Cardiac fibroblast (primary cell): ENCODE data around the gene THAP10.
"Not testable (repeated sequence)": the region's sequence is repeated elsewhere in the genome, so short reads cannot be mapped to it uniquely, and the experiment has no call there.

Source experiments
- DNase-seq, 2 donors: peaks; one replicate each; pipeline versions ENCODE4 v3.0.0 to v3.0.0-alpha.2; 2010; ENCODE audit warnings: low read depth in 2 of 2
- H3K4me3 ChIP-seq, 2 donors: replicated peaks in 1 of 2; 1 replicate in 1 of 2; 2 replicates in 1 of 2; pipeline ENCODE4 v1.5.1; 2011; ENCODE audit warnings: low read depth in 2 of 2, low read length in 2 of 2, mild to moderate bottlenecking in 2 of 2, moderate library complexity in 1 of 2
- TF ChIP-seq, protein P1 (sequence below): IDR thresholded peaks from one replicate; pipeline ENCODE4 v1.5.1; 2011; ENCODE audit warnings: low read depth, mild to moderate bottlenecking, low read length, inconsistent platforms

Gene THAP10

DNA sequence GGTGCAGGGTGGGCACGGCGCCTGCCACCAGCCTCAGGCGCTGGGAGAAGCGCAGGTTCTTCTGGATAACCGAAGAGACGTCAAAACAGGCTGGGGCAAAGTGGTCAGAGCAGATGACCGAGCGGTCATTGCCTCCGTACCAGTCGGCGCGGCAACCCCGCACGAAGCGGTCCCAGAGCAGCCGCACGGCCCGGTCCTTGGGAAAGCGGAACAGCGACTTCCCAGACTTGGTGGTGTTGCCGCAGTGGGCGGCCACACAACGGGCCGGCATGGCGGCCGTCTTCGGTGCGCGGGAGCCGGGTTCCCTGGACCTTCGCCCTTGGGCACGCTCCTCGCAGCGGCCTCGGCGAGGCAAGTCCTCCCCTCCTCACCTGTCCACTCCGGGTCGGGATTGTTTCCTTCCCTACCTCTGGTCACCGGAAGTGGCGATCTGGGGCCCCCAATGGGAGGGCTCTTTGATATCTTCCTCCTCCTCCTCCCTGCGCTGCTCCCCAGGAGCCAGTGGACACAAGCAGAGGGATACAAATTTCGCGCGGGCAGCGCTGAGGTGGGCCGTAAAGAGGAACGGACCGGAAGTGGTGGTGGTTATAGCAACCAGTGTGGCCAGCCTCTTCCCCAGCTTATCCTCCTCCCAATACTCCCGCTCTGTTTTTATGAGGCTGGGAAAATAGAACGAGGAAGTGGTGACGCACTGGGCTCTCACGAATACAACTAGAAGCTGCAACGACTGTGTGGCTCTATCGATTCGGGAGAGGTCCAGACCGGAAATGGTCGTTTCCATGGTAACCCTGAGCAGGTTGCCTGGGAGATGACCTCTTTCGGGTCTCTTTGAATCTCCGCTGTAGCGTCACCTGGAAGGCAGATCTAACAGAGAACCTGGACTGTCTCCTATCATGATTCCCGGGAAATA is at the start of gene THAP10, which contains the start of gene LRRC49:
TSS of gene THAP10 (minus strand) at position 432 of the 910 bp plus-strand sequence. CDS start at position 271, 161 bp downstream.
TSS of gene LRRC49 (plus strand) at position 825 of the 910 bp plus-strand sequence. CDS start at position 894, 69 bp downstream.
- H3K4me3 ChIP-seq = peak within 1 kb of the TSS; percentile 81 to 83
- peak; percentile 93 to 98 for DNase-seq
- TF ChIP-seq, protein P1, sequence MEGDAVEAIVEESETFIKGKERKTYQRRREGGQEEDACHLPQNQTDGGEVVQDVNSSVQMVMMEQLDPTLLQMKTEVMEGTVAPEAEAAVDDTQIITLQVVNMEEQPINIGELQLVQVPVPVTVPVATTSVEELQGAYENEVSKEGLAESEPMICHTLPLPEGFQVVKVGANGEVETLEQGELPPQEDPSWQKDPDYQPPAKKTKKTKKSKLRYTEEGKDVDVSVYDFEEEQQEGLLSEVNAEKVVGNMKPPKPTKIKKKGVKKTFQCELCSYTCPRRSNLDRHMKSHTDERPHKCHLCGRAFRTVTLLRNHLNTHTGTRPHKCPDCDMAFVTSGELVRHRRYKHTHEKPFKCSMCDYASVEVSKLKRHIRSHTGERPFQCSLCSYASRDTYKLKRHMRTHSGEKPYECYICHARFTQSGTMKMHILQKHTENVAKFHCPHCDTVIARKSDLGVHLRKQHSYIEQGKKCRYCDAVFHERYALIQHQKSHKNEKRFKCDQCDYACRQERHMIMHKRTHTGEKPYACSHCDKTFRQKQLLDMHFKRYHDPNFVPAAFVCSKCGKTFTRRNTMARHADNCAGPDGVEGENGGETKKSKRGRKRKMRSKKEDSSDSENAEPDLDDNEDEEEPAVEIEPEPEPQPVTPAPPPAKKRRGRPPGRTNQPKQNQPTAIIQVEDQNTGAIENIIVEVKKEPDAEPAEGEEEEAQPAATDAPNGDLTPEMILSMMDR = no peak

DNA sequence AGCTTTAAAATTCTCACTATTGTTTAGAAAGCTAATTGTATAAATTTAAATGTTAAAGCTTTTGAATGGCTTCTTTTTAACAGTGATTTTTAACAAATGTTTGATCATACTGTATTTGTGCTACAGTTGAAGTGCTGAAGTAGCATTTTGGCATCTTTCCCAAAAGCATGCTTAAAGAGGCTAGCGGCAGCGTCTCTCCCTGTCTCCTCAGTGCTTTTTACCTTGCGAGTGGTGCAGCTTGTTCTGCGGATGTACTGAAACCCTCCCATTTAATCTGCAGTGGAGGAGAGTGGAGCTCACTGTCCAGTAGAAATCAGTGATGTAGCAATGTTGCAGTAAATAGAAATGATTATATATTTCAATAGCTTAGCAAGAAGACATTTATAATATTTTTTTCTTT is 44.1 kb upstream of the THAP10 start:
- peak; percentile 16 to 26 for DNase-seq
- H3K4me3 ChIP-seq = no peak overlapping the region
- TF ChIP-seq, protein P1 = no peak

DNA sequence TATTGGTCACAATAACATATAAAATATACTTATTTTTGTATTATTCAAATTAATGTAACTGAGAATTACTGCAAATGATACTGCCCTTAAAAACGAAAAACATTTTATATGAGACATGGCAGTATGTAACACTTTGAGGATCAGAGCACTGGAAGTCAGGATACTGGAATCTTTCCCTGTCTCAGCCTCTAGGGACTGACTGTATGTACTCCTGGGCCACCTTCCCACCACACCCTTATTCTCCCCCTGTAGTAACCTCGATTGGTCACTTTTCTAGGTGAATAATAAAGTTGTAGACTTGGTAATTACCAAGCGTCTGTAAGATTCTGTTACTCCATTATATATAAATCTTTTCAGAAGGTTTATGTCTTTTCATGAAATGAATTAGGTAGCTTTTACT is 43.4 kb upstream of the THAP10 start:
- H3K4me3 ChIP-seq = no peak overlapping the region
- DNase-seq = no peak
- TF ChIP-seq, protein P1 = no peak

DNA sequence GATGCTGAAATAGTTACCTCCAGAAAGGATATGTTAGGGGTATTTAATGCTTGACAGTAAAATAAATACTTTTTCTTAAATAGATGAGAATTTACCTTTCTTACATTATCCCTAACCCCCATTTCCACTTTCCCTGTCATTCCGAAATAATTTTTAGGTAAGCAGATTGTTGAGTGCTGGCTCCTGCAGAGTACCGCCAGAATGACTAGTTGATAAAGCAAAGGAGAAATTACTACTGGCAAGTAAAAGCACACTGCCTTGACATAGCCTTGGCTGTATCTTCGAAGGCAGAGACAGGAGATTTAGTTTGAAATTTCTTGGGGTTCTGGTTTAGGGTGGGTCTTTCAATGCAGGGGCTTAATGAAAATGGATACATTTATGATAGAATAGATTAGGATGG is 41.2 kb upstream of the THAP10 start:
- TF ChIP-seq, protein P1 = no peak
- DNase-seq = no peak
- H3K4me3 ChIP-seq = no peak overlapping the region

DNA sequence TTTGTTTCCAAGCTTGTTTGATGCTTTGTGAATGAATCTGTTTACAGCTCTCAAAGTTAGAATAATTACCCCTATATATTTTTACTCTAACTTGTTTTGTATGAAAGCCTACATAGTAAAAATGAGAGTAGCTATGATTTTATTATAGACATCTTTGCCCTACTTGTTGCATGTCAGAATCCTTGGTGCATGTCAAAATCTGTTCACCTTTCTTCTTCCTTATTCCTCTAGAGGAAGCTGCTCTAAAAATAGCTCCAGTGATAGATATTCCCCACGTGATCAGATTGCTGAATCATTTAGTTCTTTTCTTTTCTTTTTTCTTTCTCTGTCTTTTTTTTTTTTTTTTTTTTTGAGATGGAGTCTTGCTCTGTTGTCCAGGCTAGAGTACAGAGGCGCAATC is 40.2 kb upstream of the THAP10 start:
- TF ChIP-seq, protein P1 = no peak
- DNase-seq = peak in 1 of 2 donors; percentile 17
- H3K4me3 ChIP-seq = no peak overlapping the region

DNA sequence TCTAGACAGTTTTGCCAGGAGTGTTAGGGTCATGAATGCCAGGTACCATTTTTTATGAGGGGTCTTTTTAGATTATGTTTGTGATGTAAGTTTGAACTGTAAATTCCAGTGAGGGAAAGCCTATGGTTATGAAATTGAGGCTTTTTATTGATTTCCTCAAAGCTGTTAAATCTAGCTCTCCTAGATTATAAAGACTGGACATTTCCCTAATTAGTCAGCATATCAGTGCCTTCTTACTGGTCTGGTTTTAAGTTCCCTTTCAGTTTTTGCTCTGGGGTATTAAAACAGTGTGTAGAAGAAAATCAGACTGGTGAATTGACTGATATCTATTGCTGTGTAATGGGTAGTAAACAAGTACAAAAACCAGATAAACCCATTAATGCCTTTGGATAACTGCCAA is 39.6 kb upstream of the THAP10 start:
- TF ChIP-seq, protein P1 = no peak
- no peak for DNase-seq
- H3K4me3 ChIP-seq = no peak overlapping the region

DNA sequence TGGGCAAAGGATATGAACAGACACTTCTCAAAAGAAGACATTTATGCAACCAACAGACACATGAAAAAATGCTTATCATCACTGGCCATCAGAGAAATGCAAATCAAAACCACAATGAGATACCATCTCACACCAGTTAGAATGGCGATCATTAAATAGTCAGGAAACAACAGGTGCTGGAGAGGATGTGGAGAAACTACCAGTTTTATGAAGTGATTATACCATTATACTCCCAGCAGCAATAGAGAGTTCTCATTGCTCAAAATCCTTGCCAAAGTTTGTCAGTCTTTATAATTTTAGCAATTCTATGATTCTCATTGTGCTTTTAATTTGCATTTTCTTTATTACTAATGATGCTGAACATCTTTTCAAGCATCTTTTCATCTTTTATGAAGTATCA is 34.7 kb upstream of the THAP10 start:
- DNase-seq, H3K4me3 ChIP-seq: not testable (repeated sequence)
